Brain microvascular endothelial cell (primary cell): Measurements from ENCODE around the gene THOC6.

Experiments used
- DNase-seq: peaks from one replicate; pipeline ENCODE4 v3.0.0-alpha.2; 2020
- H3K27ac ChIP-seq: fragments of 250-450 bp; sonication (Bioruptor Pico); 2 replicates; pipeline ENCODE4 v1.5.1; 2020; ENCODE audit warnings: mild to moderate bottlenecking, moderate library complexity
- H3K27me3 ChIP-seq: fragments of 250-450 bp; sonication (Bioruptor Pico); replicated peaks from 2 replicates; pipeline ENCODE4 v1.5.1; 2020; ENCODE audit warnings: mild to moderate bottlenecking
- H3K36me3 ChIP-seq: fragments of 250-450 bp; sonication (Bioruptor Pico); replicated peaks from 2 replicates; pipeline ENCODE4 v1.5.1; 2020; ENCODE audit warnings: mild to moderate bottlenecking
- H3K4me3 ChIP-seq: 2 replicates; pipeline ENCODE4 v1.5.1; 2011; ENCODE audit warnings: low read depth, mild to moderate bottlenecking, control low read depth, low read length, moderate library complexity
- CTCF ChIP-seq: IDR thresholded peaks from 2 replicates; pipeline ENCODE4 v1.5.1; 2011; ENCODE audit warnings: low read depth, mild to moderate bottlenecking, moderate library complexity, low read length, control low read depth, inconsistent platforms; ENCODE audit errors: missing control alignments
- in situ Hi-C: cut with HindIII; loops from 2 replicates; pipeline ENCODE4 v1.10.0; 2017; ENCODE audit warnings: low sequenced_read_pairs, low pct_ligation_motif_present

The THOC6 gene

GRCh38 chr16:3014971-3015370 is 8.9 kb upstream of the THOC6 start:
- DNase-seq = no peak
- peaks cover 33% of the 10 kb centered on the region for H3K27me3 ChIP-seq
- H3K36me3 ChIP-seq = no peaks in the 10 kb centered on the region
- H3K4me3 ChIP-seq = no peak overlapping the region
- no peak overlapping the region for H3K27ac ChIP-seq
- no peak for TF ChIP-seq CTCF
- in situ Hi-C loops = no loop called here

- no peak for TF ChIP-seq CTCF
- DNase-seq = no peak
- no peak overlapping the region for H3K27ac ChIP-seq
- H3K36me3 ChIP-seq = no peaks in the 10 kb centered on the region
- H3K4me3 ChIP-seq = no peak overlapping the region
- H3K27me3 ChIP-seq = peaks cover 32% of the 10 kb centered on the region
- in situ Hi-C loops = no loop called here
Observed at GRCh38 chr16:3015865-3016521, 7.8 kb upstream of the THOC6 start.

- Histone ChIP-seq H3K27ac (no peak overlapping the region), H3K4me3 (no peak overlapping the region), H3K27me3 (peaks cover 20% of the 10 kb centered on the region), H3K36me3 (peaks cover 4% of the 10 kb centered on the region)
- no peak for DNase-seq
- in situ Hi-C loops = no loop called here
- no peak for TF ChIP-seq CTCF
Observed at GRCh38 chr16:3017344-3017743, 6.5 kb upstream of the THOC6 start.

- in situ Hi-C loops = no loop called here
- Histone ChIP-seq H3K4me3 (no peak within 1 kb of the TSS), H3K27ac (no peak within 1 kb of the TSS), H3K27me3 (peaks cover 14% of the 10 kb centered on the region), H3K36me3 (peaks cover 9% of the 10 kb centered on the region)
- DNase-seq = no peak
- TF ChIP-seq CTCF = peak; percentile 61
Observed at GRCh38 chr16:3017794-3018506, 5.9 kb upstream of the THOC6 start, which contains the start of gene CLDN6. Gene CLDN6, minus strand, starts transcription at chr16:3018183. Its CDS starts 2,162 bp downstream, at chr16:3016021.

- peak overlapping the region; percentile 95 for H3K4me3 ChIP-seq
- TF ChIP-seq CTCF = no peak
- H3K27ac ChIP-seq = no peak overlapping the region
- H3K36me3 ChIP-seq = peaks cover 10% of the 10 kb centered on the region
- no peak for DNase-seq
- in situ Hi-C loops = no loop called here
- H3K27me3 ChIP-seq = no peaks in the 10 kb centered on the region
Observed at GRCh38 chr16:3019594-3020246, 4.1 kb upstream of the THOC6 start.
